Mesodermal cell (in vitro differentiated cells): ENCODE results near the gene MRPS7.

Experiments
- H3K27ac ChIP-seq: 2 replicates; pipeline ENCODE4 v1.7.0; 2013; ENCODE audit warnings: mild to moderate bottlenecking, low read depth, low read length, moderate library complexity; ENCODE audit not compliant: severe bottlenecking
- H3K36me3 ChIP-seq: 2 replicates; pipeline ENCODE4 v1.7.1; 2013; ENCODE audit warnings: mild to moderate bottlenecking, low read length, moderate library complexity; ENCODE audit not compliant: control insufficient read depth, insufficient read depth
- H3K4me1 ChIP-seq: one replicate; pipeline ENCODE4 v1.7.1; 2013; ENCODE audit warnings: mild to moderate bottlenecking, low read length; ENCODE audit not compliant: insufficient read depth, control insufficient read depth, poor library complexity, severe bottlenecking
- H3K4me3 ChIP-seq: 2 replicates; pipeline ENCODE4 v1.7.0; 2013; ENCODE audit warnings: low read length, control low read depth, mild to moderate bottlenecking; ENCODE audit not compliant: insufficient read depth, poor library complexity, severe bottlenecking; ENCODE audit errors: extremely low read depth
- H3K9me3 ChIP-seq: 2 replicates; pipeline ENCODE4 v1.7.1; 2013; ENCODE audit warnings: mild to moderate bottlenecking, low read length, moderate library complexity; ENCODE audit not compliant: control insufficient read depth
- WGBS, 2 experiments: methylation state at CpG; one replicate each; pipeline ENCODE4 v1.1.5; 2013; ENCODE audit warnings: missing lambda C conversion rate in 2 of 2; ENCODE audit not compliant: insufficient coverage in 2 of 2; 5-methylcytosine and 5-hydroxymethylcytosine counted together

The MRPS7 gene

DNA sequence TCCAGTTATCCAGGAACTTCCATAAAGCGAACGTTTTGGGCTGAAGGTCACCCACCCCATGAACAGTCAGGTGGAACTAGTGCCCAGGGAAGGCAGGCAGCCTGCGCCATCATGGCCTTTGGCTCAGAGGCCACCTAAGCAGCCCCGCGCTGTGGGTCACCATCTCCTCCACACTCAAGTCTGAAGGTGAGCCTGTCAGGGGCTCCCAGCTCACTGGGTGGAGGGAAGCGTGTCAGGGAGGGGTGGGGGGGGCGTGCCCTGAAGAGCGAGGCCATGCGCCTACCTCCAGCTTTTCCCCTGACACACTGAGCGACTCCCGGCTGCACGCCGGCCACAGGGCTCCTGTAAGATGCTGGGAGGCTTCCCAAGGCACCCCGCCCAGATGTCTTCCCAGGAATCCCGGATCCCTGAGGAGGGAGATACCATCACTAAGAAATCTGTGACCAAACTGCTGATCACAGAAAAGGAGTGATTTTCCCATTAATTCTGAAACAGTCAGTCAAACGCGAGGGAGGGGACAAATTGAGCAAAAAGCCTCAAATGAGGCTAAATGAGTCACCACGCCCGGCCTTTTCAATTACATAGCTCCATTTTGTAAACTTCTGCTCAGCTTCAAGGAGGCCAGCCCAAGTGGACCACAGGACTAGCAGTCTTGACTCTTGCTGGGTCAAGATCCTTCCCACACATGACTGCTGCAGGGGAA lies 54.0 kb downstream of the MRPS7 start:
- WGBS, 2 experiments = 88 to 89% methylated on average over 13 to 14 of the region's 19 CpGs
- peaks cover 29% of the 10 kb centered on the region for H3K36me3 ChIP-seq
- peaks cover 10% of the 10 kb centered on the region for H3K4me1 ChIP-seq
- H3K4me3 ChIP-seq = no peak overlapping the region
- no peaks in the 10 kb centered on the region for H3K9me3 ChIP-seq
- no peak overlapping the region for H3K27ac ChIP-seq
